Sciatic nerve (tissue), 2 donors: ENCODE measurements around the gene PCSK9. TPM values are rescaled to one million over a fixed set of nuclear protein-coding genes. Genes with fewer than 3 reads are reported as not detected.

Experiments
- ATAC-seq: fragments of 200-7000 bp; cut with Tn5 transposase; one replicate; pipeline ENCODE4 v1.9.1; 2020; ENCODE audit warnings: mild to moderate bottlenecking, moderate library complexity
- DNase-seq: peaks from one replicate; pipeline ENCODE4 v3.0.0-alpha.2; 2020; ENCODE audit warnings: low spot score
- intact Hi-C: fragments of 100-400 bp; cut with DNase I; formaldehyde crosslinking; loops from one replicate; pipeline ENCODE4 v1.14.2; 2022
- total RNA-seq: library from RNA; stranded (reverse); fragmentation: NEBNext Ultra II Directional; extraction: Animal tissue kit (Norgen Biotek cat#: 25700); gene quantifications from one replicate; pipeline ENCODE4 v1.2.1, GENCODE V29; 2021
- donor health status: DM: no; HTN: no; CAD: no.
- donor health status: DM: no; HTN: no; CAD: no.

PCSK9 gene
- total RNA-seq, 1 donor from 2014 or later = 8.6 TPM

GRCh38 chr1:55053265-55053954, 14.1 kb downstream of the PCSK9 start:
- intact Hi-C loops = no loop called here
- DNase-seq (no peak), ATAC-seq (peak; percentile 38)

GRCh38 chr1:55054396-55054795, 15.0 kb downstream of the PCSK9 start:
- no peak for ATAC-seq
- intact Hi-C loops = no loop called here
- no peak for DNase-seq

GRCh38 chr1:55055084-55055882, 15.9 kb downstream of the PCSK9 start:
- intact Hi-C loops = no loop called here
- DNase-seq (no peak), ATAC-seq (no peak)

- intact Hi-C loops = no loop called here
- DNase-seq = no peak
- no peak for ATAC-seq
Observed at GRCh38 chr1:55055951-55056631, 16.7 kb downstream of the PCSK9 start.

GRCh38 chr1:55056632-55056992, 17.3 kb downstream of the PCSK9 start:
- ATAC-seq (no peak), DNase-seq (no peak)
- intact Hi-C loops = no loop called here

GRCh38 chr1:55057270-55057955, 18.1 kb downstream of the PCSK9 start:
- ATAC-seq (no peak), DNase-seq (no peak)
- intact Hi-C loops = no loop called here

- intact Hi-C loops = no loop called here
- ATAC-seq (no peak), DNase-seq (no peak)
Observed at GRCh38 chr1:55057956-55058298, 18.6 kb downstream of the PCSK9 start.

- DNase-seq = no peak
- ATAC-seq = no peak
- intact Hi-C loops = no loop called here
Observed at GRCh38 chr1:55059302-55060132, 20.2 kb downstream of the PCSK9 start.

- intact Hi-C loops = no loop called here
- no peak for ATAC-seq
- no peak for DNase-seq
Observed at GRCh38 chr1:55060133-55060999, 21.0 kb downstream of the PCSK9 start.

- no peak for ATAC-seq
- intact Hi-C loops = no loop called here
- no peak for DNase-seq
Observed at GRCh38 chr1:55061000-55061705, 21.8 kb downstream of the PCSK9 start.

GRCh38 chr1:55061706-55062321, 22.5 kb downstream of the PCSK9 start:
- ATAC-seq (no peak), DNase-seq (no peak)
- intact Hi-C loops = no loop called here

- ATAC-seq = no peak
- DNase-seq = no peak
- intact Hi-C loops = no loop called here
Observed at GRCh38 chr1:55062801-55063576, 23.6 kb downstream of the PCSK9 start.

GRCh38 chr1:55063577-55063942, 24.2 kb downstream of the PCSK9 start:
- intact Hi-C loops = no loop called here
- DNase-seq = no peak
- ATAC-seq = peak; percentile 4

GRCh38 chr1:55064071-55064581, 24.8 kb downstream of the PCSK9 start:
- intact Hi-C loops = no loop called here
- peak; percentile 26 for ATAC-seq
- no peak for DNase-seq

GRCh38 chr1:55064861-55065263, 25.5 kb downstream of the PCSK9 start:
- ATAC-seq = peak; percentile 31
- DNase-seq = no peak
- intact Hi-C loops = no loop called here

GRCh38 chr1:55065648-55066047, 26.3 kb downstream of the PCSK9 start:
- intact Hi-C loops = no loop called here
- no peak for DNase-seq
- ATAC-seq = no peak
